KBM-7 (cell line): ENCODE results near the gene CDH22.

ENCODE experiments used
- DNase-seq: peaks from one replicate; pipeline ENCODE4 v3.0.0-alpha.2; 2015
- in situ Hi-C: fragments of 300-500 bp; cut with MboI; formaldehyde crosslinking; loops from 2 replicates; pipeline ENCODE4 v1.14.3; 2020; ENCODE audit warnings: low sequenced_read_pairs, low pct_unique_long_range_greater_than_20kb, mixed read lengths

CDH22 gene

GRCh38 chr20:46308258-46309157, at the start of gene CDH22:
Gene CDH22, minus strand, starts transcription at chr20:46308498. Its CDS starts 57,204 bp downstream, at chr20:46251294.
- DNase-seq, result peak; percentile 68

GRCh38 chr20:46357030-46357514, 48.8 kb upstream of the CDH22 start:
- in situ Hi-C loops, result no loop called here

More at GRCh38 chr20:46308258-46309157, at the start of gene CDH22:
- in situ Hi-C loops, result no loop called here

GRCh38 chr20:46356195-46357029, 48.1 kb upstream of the CDH22 start:
- DNase-seq, result no peak
- in situ Hi-C loops, result no loop called here

More at GRCh38 chr20:46357030-46357514, 48.8 kb upstream of the CDH22 start:
- no peak for DNase-seq

GRCh38 chr20:46355778-46356177, 47.5 kb upstream of the CDH22 start:
- DNase-seq, result no peak
- in situ Hi-C loops, result no loop called here

GRCh38 chr20:46354920-46355654, 46.8 kb upstream of the CDH22 start:
- in situ Hi-C loops, result no loop called here
- no peak for DNase-seq

GRCh38 chr20:46354207-46354555, 45.9 kb upstream of the CDH22 start:
- DNase-seq, result no peak
- in situ Hi-C loops, result no loop called here

GRCh38 chr20:46353500-46354206, 45.4 kb upstream of the CDH22 start:
- in situ Hi-C loops, result no loop called here
- no peak for DNase-seq

- in situ Hi-C loops, result no loop called here
- no peak for DNase-seq
Observed at GRCh38 chr20:46352370-46352938, 44.2 kb upstream of the CDH22 start.

- no peak for DNase-seq
- in situ Hi-C loops, result no loop called here
Observed at GRCh38 chr20:46351357-46352058, 43.2 kb upstream of the CDH22 start.

- no peak for DNase-seq
- in situ Hi-C loops, result no loop called here
Observed at GRCh38 chr20:46350986-46351267, 42.6 kb upstream of the CDH22 start.

- DNase-seq, result peak; percentile 58
- in situ Hi-C loops, result no loop called here
Observed at GRCh38 chr20:46350201-46350985, 42.1 kb upstream of the CDH22 start.

GRCh38 chr20:46349742-46350056, 41.4 kb upstream of the CDH22 start:
- DNase-seq, result no peak
- in situ Hi-C loops, result no loop called here

GRCh38 chr20:46349035-46349741, 40.9 kb upstream of the CDH22 start:
- in situ Hi-C loops, result no loop called here
- DNase-seq, result peak; percentile 61

GRCh38 chr20:46347841-46348803, 39.8 kb upstream of the CDH22 start:
- in situ Hi-C loops, result no loop called here
- no peak for DNase-seq

GRCh38 chr20:46346770-46347169, 38.5 kb upstream of the CDH22 start:
- in situ Hi-C loops, result no loop called here
- DNase-seq, result no peak
